ENCODE results near the gene VILL. TPM values are rescaled to one million over a fixed set of nuclear protein-coding genes. Genes with fewer than 3 reads are reported as not detected.
"Not testable (repeated sequence)": the region's sequence is repeated elsewhere in the genome, so short reads cannot be mapped to it uniquely, and the experiment has no call there.

The VILL gene
- total RNA-seq, 1 experiment from 2014 or later: 0.06 TPM

- Histone ChIP-seq H3K27ac (no peak overlapping the region), H3K9me3 (replicated peaks) (no peaks in the 10 kb centered on the region), H3K4me3 (no peak overlapping the region), H3K27me3 (no peaks in the 10 kb centered on the region), H3K4me1 (peaks cover 17% of the 10 kb centered on the region), H3K36me3 (no peaks in the 10 kb centered on the region)
- no peak for DNase-seq
These were observed 19.1 kb upstream of the VILL start for GRCh38 chr3:37971467-37971866.

GRCh38 chr3:37972056-37972455, 18.5 kb upstream of the VILL start:
- peaks cover 17% of the 10 kb centered on the region for H3K4me1 ChIP-seq
- not testable (repeated sequence) for H3K4me3 ChIP-seq; H3K27ac ChIP-seq; H3K27me3 ChIP-seq; DNase-seq; H3K36me3 ChIP-seq; H3K9me3 ChIP-seq (replicated peaks)

- no peaks in the 10 kb centered on the region for H3K27me3 ChIP-seq
- peaks cover 17% of the 10 kb centered on the region for H3K4me1 ChIP-seq
- H3K27ac ChIP-seq: no peak overlapping the region
- no peak for DNase-seq
- no peak overlapping the region for H3K4me3 ChIP-seq
- no peaks in the 10 kb centered on the region for H3K36me3 ChIP-seq
- no peaks in the 10 kb centered on the region for H3K9me3 ChIP-seq (replicated peaks)
These were observed 17.1 kb upstream of the VILL start for GRCh38 chr3:37973246-37974054.

GRCh38 chr3:37974121-37975083, 16.2 kb upstream of the VILL start:
- Histone ChIP-seq H3K27ac (no peak overlapping the region), H3K9me3 (replicated peaks) (no peaks in the 10 kb centered on the region), H3K4me1 (peaks cover 9% of the 10 kb centered on the region), H3K36me3 (no peaks in the 10 kb centered on the region), H3K27me3 (no peaks in the 10 kb centered on the region), H3K4me3 (no peak overlapping the region)
- DNase-seq: peak; percentile 45 to 74

GRCh38 chr3:37979541-37980461, 10.8 kb upstream of the VILL start:
- no peaks in the 10 kb centered on the region for H3K36me3 ChIP-seq
- H3K4me1 ChIP-seq: peaks cover 23% of the 10 kb centered on the region
- H3K9me3 ChIP-seq (replicated peaks): no peaks in the 10 kb centered on the region
- DNase-seq: no peak
- no peaks in the 10 kb centered on the region for H3K27me3 ChIP-seq
- no peak overlapping the region for H3K4me3 ChIP-seq
- peak overlapping the region; percentile 88; the same call in 1 of the 2 replicates for H3K27ac ChIP-seq

- Histone ChIP-seq H3K27me3 (no peaks in the 10 kb centered on the region), H3K4me3 (peak overlapping the region; percentile 26), H3K36me3 (no peaks in the 10 kb centered on the region), H3K4me1 (peaks cover 23% of the 10 kb centered on the region), H3K27ac (peak overlapping the region; percentile 88), H3K9me3 (replicated peaks) (no peaks in the 10 kb centered on the region)
- DNase-seq: peak; percentile 61 to 73
These were observed 9.9 kb upstream of the VILL start for GRCh38 chr3:37980462-37981347.

GRCh38 chr3:37981348-37981664, 9.3 kb upstream of the VILL start:
- Histone ChIP-seq H3K36me3 (no peaks in the 10 kb centered on the region), H3K4me1 (peaks cover 23% of the 10 kb centered on the region), H3K27me3 (no peaks in the 10 kb centered on the region), H3K4me3 (peak overlapping the region; percentile 26), H3K9me3 (replicated peaks) (no peaks in the 10 kb centered on the region), H3K27ac (peak overlapping the region; percentile 88)
- peak; percentile 62 to 63 for DNase-seq

GRCh38 chr3:37982331-37982730, 8.3 kb upstream of the VILL start:
- H3K4me1 ChIP-seq: peaks cover 23% of the 10 kb centered on the region
- no peaks in the 10 kb centered on the region for H3K36me3 ChIP-seq
- no peak for DNase-seq
- H3K27me3 ChIP-seq: no peaks in the 10 kb centered on the region
- no peak overlapping the region; the same call in 1 of the 2 replicates for H3K27ac ChIP-seq
- H3K9me3 ChIP-seq (replicated peaks): no peaks in the 10 kb centered on the region
- no peak overlapping the region for H3K4me3 ChIP-seq

GRCh38 chr3:37984051-37984450, 6.5 kb upstream of the VILL start:
- DNase-seq: no peak
- Histone ChIP-seq H3K4me3 (no peak overlapping the region), H3K4me1 (peaks cover 23% of the 10 kb centered on the region), H3K9me3 (replicated peaks) (no peaks in the 10 kb centered on the region), H3K36me3 (no peaks in the 10 kb centered on the region), H3K27me3 (no peaks in the 10 kb centered on the region), H3K27ac (no peak overlapping the region)

- Histone ChIP-seq H3K36me3 (no peaks in the 10 kb centered on the region), H3K4me3 (no peak overlapping the region), H3K4me1 (peaks cover 23% of the 10 kb centered on the region), H3K27me3 (no peaks in the 10 kb centered on the region), H3K27ac (no peak overlapping the region), H3K9me3 (replicated peaks) (no peaks in the 10 kb centered on the region)
- DNase-seq: no peak
These were observed 6.0 kb upstream of the VILL start for GRCh38 chr3:37984596-37984995.

GRCh38 chr3:37985637-37986320, 4.8 kb upstream of the VILL start:
- no peaks in the 10 kb centered on the region for H3K9me3 ChIP-seq (replicated peaks)
- H3K4me3 ChIP-seq: no peak overlapping the region
- H3K36me3 ChIP-seq: no peaks in the 10 kb centered on the region
- no peak overlapping the region for H3K27ac ChIP-seq
- peaks cover 19% of the 10 kb centered on the region for H3K4me1 ChIP-seq
- H3K27me3 ChIP-seq: no peaks in the 10 kb centered on the region
- DNase-seq: no peak

- H3K4me3 ChIP-seq: no peak overlapping the region
- peaks cover 12% of the 10 kb centered on the region for H3K4me1 ChIP-seq
- no peaks in the 10 kb centered on the region for H3K36me3 ChIP-seq
- no peak overlapping the region for H3K27ac ChIP-seq
- H3K27me3 ChIP-seq: no peaks in the 10 kb centered on the region
- no peak for DNase-seq
- H3K9me3 ChIP-seq (replicated peaks): no peaks in the 10 kb centered on the region
These were observed 3.9 kb upstream of the VILL start for GRCh38 chr3:37986479-37987314.
